ENCODE data around the gene SERPINB11.
"Not testable (repeated sequence)": the region's sequence is repeated elsewhere in the genome, so short reads cannot be mapped to it uniquely, and the experiment has no call there.

Gene SERPINB11

DNA sequence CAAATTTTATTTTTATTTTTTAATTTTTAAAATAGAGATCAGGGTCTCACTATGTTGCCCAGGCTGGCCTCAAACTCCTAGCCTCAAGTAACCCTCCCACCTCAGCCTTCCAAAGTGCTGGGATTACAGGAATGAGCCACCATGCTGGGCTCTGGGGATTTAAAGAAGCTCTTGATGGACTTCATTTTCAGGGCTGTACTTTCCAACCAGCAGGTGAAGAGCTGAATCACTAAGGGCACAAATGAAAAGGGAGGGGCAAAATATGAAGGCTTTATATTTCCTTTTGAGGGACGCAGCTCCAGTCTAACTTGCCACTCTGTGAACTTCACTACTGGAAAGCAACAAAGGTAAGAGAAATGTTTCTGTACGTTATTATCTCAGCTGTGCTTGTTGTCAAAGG is at the start of gene SERPINB11:
TSS of gene SERPINB11 (plus strand) at position 301 of the 400 bp plus-strand sequence. CDS start 7,234 bp downstream, outside the sequence.
- Mint-ChIP-seq H3K4me3 (no peak within 1 kb of the TSS), H3K36me3 (no peaks in the 10 kb centered on the region), H3K4me1 (no peaks in the 10 kb centered on the region), H3K27me3 (peaks cover 9% of the 10 kb centered on the region), H3K27ac (no peak within 1 kb of the TSS), H3K9me3 (peaks cover 2% of the 10 kb centered on the region)
- no peak for ATAC-seq

DNA sequence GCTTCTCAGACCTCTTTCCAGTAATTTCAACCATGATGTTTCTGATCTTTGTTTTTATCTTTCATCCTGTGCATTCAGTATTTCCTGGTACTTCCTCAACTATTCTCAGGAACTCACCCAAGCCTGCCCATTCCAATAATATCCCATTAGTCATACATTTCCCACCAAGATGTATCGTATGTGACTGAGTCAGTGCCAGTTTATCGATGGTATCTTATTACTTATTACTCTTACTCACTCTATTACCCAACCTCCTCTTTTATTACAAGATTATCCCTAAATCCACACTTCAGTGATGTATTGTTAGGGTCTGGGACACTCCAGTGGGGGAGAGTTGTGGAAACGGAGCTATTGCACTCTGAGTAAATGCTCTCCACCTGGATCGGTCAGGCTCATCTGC is 43.8 kb upstream of the SERPINB11 start:
- not testable (repeated sequence) for H3K4me1 Mint-ChIP-seq, ATAC-seq, H3K27ac Mint-ChIP-seq, H3K9me3 Mint-ChIP-seq, H3K36me3 Mint-ChIP-seq, H3K27me3 Mint-ChIP-seq, H3K4me3 Mint-ChIP-seq

- not testable (repeated sequence) for H3K9me3 Mint-ChIP-seq, ATAC-seq, H3K4me1 Mint-ChIP-seq, H3K27me3 Mint-ChIP-seq, H3K36me3 Mint-ChIP-seq, H3K4me3 Mint-ChIP-seq, H3K27ac Mint-ChIP-seq
Observed at GRCh38 chr18:63661750-63662149, 41.0 kb upstream of the SERPINB11 start, which contains the start of gene SERPINB3. SERPINB3 (minus strand) TSS chr18:63661893; CDS start chr18:63661216, 677 bp downstream.

GRCh38 chr18:63664571-63664970 is 38.2 kb upstream of the SERPINB11 start:
- no peak overlapping the region for H3K4me3 Mint-ChIP-seq
- peaks cover 13% of the 10 kb centered on the region for H3K9me3 Mint-ChIP-seq
- ATAC-seq = no peak
- no peaks in the 10 kb centered on the region for H3K27me3 Mint-ChIP-seq
- no peak overlapping the region for H3K27ac Mint-ChIP-seq
- H3K4me1 Mint-ChIP-seq = no peaks in the 10 kb centered on the region
- no peaks in the 10 kb centered on the region for H3K36me3 Mint-ChIP-seq

- H3K27ac Mint-ChIP-seq = no peak overlapping the region
- no peaks in the 10 kb centered on the region for H3K27me3 Mint-ChIP-seq
- no peaks in the 10 kb centered on the region for H3K36me3 Mint-ChIP-seq
- no peak overlapping the region for H3K4me3 Mint-ChIP-seq
- no peak for ATAC-seq
- H3K4me1 Mint-ChIP-seq = no peaks in the 10 kb centered on the region
- H3K9me3 Mint-ChIP-seq = peaks cover 3% of the 10 kb centered on the region
Observed at GRCh38 chr18:63676526-63677323, 26.0 kb upstream of the SERPINB11 start.

- Mint-ChIP-seq H3K4me3 (no peak overlapping the region), H3K27me3 (peaks cover 2% of the 10 kb centered on the region), H3K27ac (no peak overlapping the region), H3K4me1 (no peaks in the 10 kb centered on the region), H3K36me3 (no peaks in the 10 kb centered on the region), H3K9me3 (peaks cover 3% of the 10 kb centered on the region)
- no peak for ATAC-seq
Observed at GRCh38 chr18:63677500-63678225, 25.1 kb upstream of the SERPINB11 start.

GRCh38 chr18:63679820-63680606 is 22.7 kb upstream of the SERPINB11 start:
- Mint-ChIP-seq H3K4me3 (no peak overlapping the region), H3K27me3 (peaks cover 21% of the 10 kb centered on the region), H3K9me3 (peaks cover 3% of the 10 kb centered on the region), H3K4me1 (no peaks in the 10 kb centered on the region), H3K36me3 (no peaks in the 10 kb centered on the region), H3K27ac (no peak overlapping the region)
- ATAC-seq = no peak

GRCh38 chr18:63681449-63682340 is 21.1 kb upstream of the SERPINB11 start:
- H3K27me3 Mint-ChIP-seq = peaks cover 24% of the 10 kb centered on the region
- H3K4me1 Mint-ChIP-seq = no peaks in the 10 kb centered on the region
- no peak overlapping the region for H3K27ac Mint-ChIP-seq
- no peak for ATAC-seq
- peaks cover 3% of the 10 kb centered on the region for H3K9me3 Mint-ChIP-seq
- H3K36me3 Mint-ChIP-seq = no peaks in the 10 kb centered on the region
- H3K4me3 Mint-ChIP-seq = no peak overlapping the region

DNA sequence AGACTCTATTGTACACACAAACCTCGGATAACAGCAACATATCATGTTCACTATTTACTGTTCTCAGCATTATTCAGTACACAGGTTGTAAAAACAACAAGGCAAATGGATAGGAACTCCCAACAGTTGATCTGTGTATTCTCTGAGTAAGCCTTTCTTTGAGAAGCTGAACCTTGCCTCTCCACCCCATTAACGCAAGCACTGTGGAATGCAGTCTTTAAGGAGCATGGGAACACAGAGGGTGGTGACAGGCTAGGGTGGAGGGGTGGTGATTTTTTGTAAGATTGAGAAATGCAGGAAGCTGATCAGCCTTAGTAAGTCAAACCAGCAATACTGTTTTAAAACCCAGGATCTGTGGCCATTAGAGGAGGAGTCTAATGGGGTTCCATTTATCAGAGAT is 19.6 kb upstream of the SERPINB11 start:
- no peak overlapping the region for H3K4me3 Mint-ChIP-seq
- H3K27me3 Mint-ChIP-seq = peaks cover 34% of the 10 kb centered on the region
- no peak overlapping the region for H3K27ac Mint-ChIP-seq
- peaks cover 3% of the 10 kb centered on the region for H3K9me3 Mint-ChIP-seq
- no peaks in the 10 kb centered on the region for H3K36me3 Mint-ChIP-seq
- no peak for ATAC-seq
- no peaks in the 10 kb centered on the region for H3K4me1 Mint-ChIP-seq

- no peaks in the 10 kb centered on the region for H3K36me3 Mint-ChIP-seq
- no peaks in the 10 kb centered on the region for H3K4me1 Mint-ChIP-seq
- H3K27ac Mint-ChIP-seq = no peak overlapping the region
- ATAC-seq = no peak
- H3K4me3 Mint-ChIP-seq = no peak overlapping the region
- peaks cover 34% of the 10 kb centered on the region for H3K27me3 Mint-ChIP-seq
- H3K9me3 Mint-ChIP-seq = peaks cover 3% of the 10 kb centered on the region
Observed at GRCh38 chr18:63683890-63684289, 18.9 kb upstream of the SERPINB11 start.

- H3K27me3 Mint-ChIP-seq = peaks cover 34% of the 10 kb centered on the region
- no peak for ATAC-seq
- no peak overlapping the region for H3K4me3 Mint-ChIP-seq
- no peak overlapping the region for H3K27ac Mint-ChIP-seq
- no peaks in the 10 kb centered on the region for H3K4me1 Mint-ChIP-seq
- H3K36me3 Mint-ChIP-seq = no peaks in the 10 kb centered on the region
- peaks cover 3% of the 10 kb centered on the region for H3K9me3 Mint-ChIP-seq
Observed at GRCh38 chr18:63684718-63685117, 18.0 kb upstream of the SERPINB11 start.

DNA sequence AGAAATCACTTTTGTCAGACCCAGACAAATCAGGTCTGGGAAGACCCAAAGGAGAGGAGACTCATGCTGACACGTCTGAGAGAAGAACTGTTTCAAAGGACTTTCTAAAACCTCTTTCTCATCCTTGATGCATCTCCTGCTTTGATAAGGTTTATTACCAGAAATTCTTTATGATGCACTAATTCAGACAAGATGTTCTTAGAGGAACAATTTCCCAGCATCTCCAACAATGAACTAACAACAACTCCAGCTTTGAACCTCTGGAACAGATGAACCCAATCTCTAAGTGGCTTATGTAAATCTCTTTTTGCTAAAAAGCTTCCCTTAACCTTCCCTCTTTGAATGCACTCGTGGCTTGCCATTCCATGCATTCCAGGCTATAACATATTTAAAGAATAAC is 15.9 kb upstream of the SERPINB11 start:
- H3K4me3 Mint-ChIP-seq = no peak overlapping the region
- H3K4me1 Mint-ChIP-seq = no peaks in the 10 kb centered on the region
- peaks cover 34% of the 10 kb centered on the region for H3K27me3 Mint-ChIP-seq
- ATAC-seq = no peak
- no peaks in the 10 kb centered on the region for H3K36me3 Mint-ChIP-seq
- no peak overlapping the region for H3K27ac Mint-ChIP-seq
- H3K9me3 Mint-ChIP-seq = peaks cover 10% of the 10 kb centered on the region

GRCh38 chr18:63689064-63689463 is 13.7 kb upstream of the SERPINB11 start:
- no peaks in the 10 kb centered on the region for H3K4me1 Mint-ChIP-seq
- no peaks in the 10 kb centered on the region for H3K36me3 Mint-ChIP-seq
- peaks cover 15% of the 10 kb centered on the region for H3K9me3 Mint-ChIP-seq
- peaks cover 23% of the 10 kb centered on the region for H3K27me3 Mint-ChIP-seq
- no peak overlapping the region for H3K4me3 Mint-ChIP-seq
- ATAC-seq = no peak
- H3K27ac Mint-ChIP-seq = no peak overlapping the region

GRCh38 chr18:63697097-63697660 is 5.6 kb upstream of the SERPINB11 start:
- ATAC-seq = no peak
- peaks cover 9% of the 10 kb centered on the region for H3K27me3 Mint-ChIP-seq
- H3K36me3 Mint-ChIP-seq = no peaks in the 10 kb centered on the region
- peaks cover 13% of the 10 kb centered on the region for H3K9me3 Mint-ChIP-seq
- H3K4me1 Mint-ChIP-seq = no peaks in the 10 kb centered on the region
- no peak overlapping the region for H3K27ac Mint-ChIP-seq
- H3K4me3 Mint-ChIP-seq = no peak overlapping the region

Data from stimulated activated memory B cell treated with anti-CD40 and anti-IgM and Interleukin-4, amounts not matched to agents 10 μg/mL and 1 μg/mL and 100 μg/mL, for 72 hours (primary cell).